Activated B cell treated with CpG ODN at 0.5 μM for 24 hours (primary cell): ENCODE results near the gene PPFIA1. TPM values are rescaled to one million over a fixed set of nuclear protein-coding genes. Genes with fewer than 3 reads are reported as not detected.

ENCODE experiments used
- ATAC-seq: fragments of 200-7000 bp; cut with Tn5 transposase; one replicate; pipeline ENCODE4 v1.10.0; 2021; ENCODE audit warnings: low read depth, mild to moderate bottlenecking, moderate library complexity
- CTCF ChIA-PET: fragments of 350-600 bp; sonication (Branson Sonifier 250); formaldehyde crosslinking; loops from one replicate; lab custom pipeline; 2021; ENCODE audit warnings: antibody characterized with exemption; lab: Charles Lee
- POLR2A ChIA-PET: fragments of 350-600 bp; sonication (Branson Sonifier 250); formaldehyde crosslinking; loops from one replicate; lab custom pipeline; 2021; ENCODE audit warnings: antibody characterized with exemption; lab: Charles Lee
- DNase-seq: peaks from one replicate; pipeline ENCODE4 v3.0.0; 2022
- H3K27ac Mint-ChIP-seq: one replicate; pipeline ENCODE4 v1.8.0; 2020; ENCODE audit warnings: mixed read lengths
- H3K27me3 Mint-ChIP-seq: one replicate; pipeline ENCODE4 v1.8.0; 2021; ENCODE audit warnings: mixed read lengths
- H3K36me3 Mint-ChIP-seq: one replicate; pipeline ENCODE4 v1.8.0; 2021; ENCODE audit warnings: low read depth, mixed read lengths
- H3K4me1 Mint-ChIP-seq: one replicate; pipeline ENCODE4 v1.8.0; 2021; ENCODE audit warnings: mixed read lengths
- H3K4me3 Mint-ChIP-seq: one replicate; pipeline ENCODE4 v1.8.0; 2020; ENCODE audit warnings: mild to moderate bottlenecking, mixed read lengths
- H3K9me3 Mint-ChIP-seq: one replicate; pipeline ENCODE4 v1.8.0; 2020; ENCODE audit warnings: mixed read lengths
- CTCF ChIP-seq: fragments of 200-600 bp; IDR thresholded peaks from one replicate; pipeline ENCODE4 v1.8.0; 2022; ENCODE audit warnings: antibody characterized with exemption, mild to moderate bottlenecking
- intact Hi-C: fragments of 100-400 bp; cut with micrococcal nuclease; formaldehyde crosslinking; loops from one replicate; pipeline ENCODE4 v1.15.1; 2024
- total RNA-seq: library from RNA; stranded (reverse); gene quantifications from 2 replicates; pipeline ENCODE4 v1.2.3, GENCODE V29; 2022

The PPFIA1 gene
- total RNA-seq, 1 donor from 2014 or later = 53.3 TPM

- CTCF ChIA-PET = no interaction called here
- intact Hi-C loops = no loop called here
- TF ChIP-seq CTCF = no peak
- H3K27me3 Mint-ChIP-seq = no peaks in the 10 kb centered on the region
- peaks cover 80% of the 10 kb centered on the region for H3K36me3 Mint-ChIP-seq
- H3K4me3 Mint-ChIP-seq = no peak overlapping the region
- DNase-seq (no peak), ATAC-seq (no peak)
- H3K4me1 Mint-ChIP-seq = no peaks in the 10 kb centered on the region
- no peaks in the 10 kb centered on the region for H3K9me3 Mint-ChIP-seq
- POLR2A ChIA-PET = no interaction called here
- H3K27ac Mint-ChIP-seq = no peak overlapping the region
Observed at GRCh38 chr11:70341881-70342429, 71.5 kb downstream of the PPFIA1 start.

GRCh38 chr11:70343636-70344035 is 73.1 kb downstream of the PPFIA1 start:
- no peak overlapping the region for H3K4me3 Mint-ChIP-seq
- H3K4me1 Mint-ChIP-seq = no peaks in the 10 kb centered on the region
- no peak for TF ChIP-seq CTCF
- POLR2A ChIA-PET = no interaction called here
- no peaks in the 10 kb centered on the region for H3K9me3 Mint-ChIP-seq
- peaks cover 78% of the 10 kb centered on the region for H3K36me3 Mint-ChIP-seq
- no peak overlapping the region for H3K27ac Mint-ChIP-seq
- DNase-seq = no peak
- no peaks in the 10 kb centered on the region for H3K27me3 Mint-ChIP-seq
- CTCF ChIA-PET = no interaction called here
- no peak for ATAC-seq
- intact Hi-C loops = no loop called here

- Mint-ChIP-seq H3K9me3 (no peaks in the 10 kb centered on the region), H3K27me3 (no peaks in the 10 kb centered on the region), H3K4me1 (no peaks in the 10 kb centered on the region), H3K27ac (no peak overlapping the region), H3K36me3 (peaks cover 71% of the 10 kb centered on the region), H3K4me3 (no peak overlapping the region)
- ChIA-PET POLR2A (no interaction called here), CTCF (no interaction called here)
- intact Hi-C loops = no loop called here
- DNase-seq (no peak), ATAC-seq (no peak)
- no peak for TF ChIP-seq CTCF
Observed at GRCh38 chr11:70348191-70348590, 77.7 kb downstream of the PPFIA1 start.

- no peaks in the 10 kb centered on the region for H3K4me1 Mint-ChIP-seq
- POLR2A ChIA-PET = no interaction called here
- no peaks in the 10 kb centered on the region for H3K27me3 Mint-ChIP-seq
- no peak for TF ChIP-seq CTCF
- DNase-seq = no peak
- CTCF ChIA-PET = interaction anchor here (0.6 kb wide), 1 partner anchor 1235 kb away, joined by 3 read pairs; no protein-coding TSS in a partner anchor
- H3K9me3 Mint-ChIP-seq = no peaks in the 10 kb centered on the region
- peaks cover 71% of the 10 kb centered on the region for H3K36me3 Mint-ChIP-seq
- H3K27ac Mint-ChIP-seq = no peak overlapping the region
- H3K4me3 Mint-ChIP-seq = no peak overlapping the region
- no peak for ATAC-seq
- intact Hi-C loops = no loop called here
Observed at GRCh38 chr11:70348608-70349007, 78.1 kb downstream of the PPFIA1 start.

GRCh38 chr11:70351646-70352045 is 81.2 kb downstream of the PPFIA1 start:
- H3K4me3 Mint-ChIP-seq = no peak overlapping the region
- TF ChIP-seq CTCF = no peak
- H3K9me3 Mint-ChIP-seq = no peaks in the 10 kb centered on the region
- DNase-seq = no peak
- H3K27ac Mint-ChIP-seq = no peak overlapping the region
- intact Hi-C loops = no loop called here
- ChIA-PET CTCF (no interaction called here), POLR2A (no interaction called here)
- ATAC-seq = no peak
- no peaks in the 10 kb centered on the region for H3K4me1 Mint-ChIP-seq
- H3K36me3 Mint-ChIP-seq = peaks cover 76% of the 10 kb centered on the region
- no peaks in the 10 kb centered on the region for H3K27me3 Mint-ChIP-seq
